ENCODE measurements around the gene ETS2. TPM values are rescaled to one million over a fixed set of nuclear protein-coding genes. Genes with fewer than 3 reads are reported as not detected.

Gene ETS2
- total and polyA plus RNA-seq, 2 experiments from 2014 or later: 19.5 to 36.8 TPM

GRCh38 chr21:38797470-38797869, 8.3 kb upstream of the ETS2 start:
- Histone ChIP-seq H3F3A (replicated peaks; ENCODE audit: low read depth) (no peaks in the 10 kb centered on the region), H2AFZ (no peak overlapping the region; the same call in 1 of the 2 replicates), H4K20me1 (replicated peaks; ENCODE audit: insufficient read depth) (no peaks in the 10 kb centered on the region), H3K4me1 (ENCODE audit: insufficient read depth) (no peaks in the 10 kb centered on the region), H3K27ac (ENCODE audit: low read depth) (no peak overlapping the region), H3K4me2 (no peak overlapping the region), H3K4me3 (no peak overlapping the region), H3K79me2 (replicated peaks; ENCODE audit: insufficient read depth) (no peaks in the 10 kb centered on the region), H3K9me2 (ENCODE audit: insufficient read depth) (0 out of 2 replicates have a peak, but pooled peaks cover 9% of the 10 kb centered on the region), H3K36me3 (ENCODE audit: insufficient read depth) (no peaks in the 10 kb centered on the region), H3K27me3 (ENCODE audit: insufficient read depth) (no peaks in the 10 kb centered on the region)
- Mint-ChIP-seq H3K9me3 (no peaks in the 10 kb centered on the region; the same call in 2 of the 3 replicates), H3K4me3 (no peak overlapping the region), H3K27ac (no peak overlapping the region), H3K4me1 (peaks cover 11% of the 10 kb centered on the region), H3K36me3 (ENCODE audit: low read depth) (no peaks in the 10 kb centered on the region; the same call in 2 of the 3 replicates), H3K27me3 (ENCODE audit: insufficient read depth, low read depth, poor library complexity) (peaks cover 7% of the 10 kb centered on the region)
- ATAC-seq (no peak), DNase-seq (ENCODE audit: low spot score) (no peak)
- TF ChIP-seq EZH2phosphoT487 (IDR thresholded peaks at IDR 0.05; ENCODE audit: unreplicated experiment) (no peak), STAT1 (IDR thresholded peaks at IDR 0.05; ENCODE audit: unreplicated experiment) (no peak), ETS1 (IDR thresholded peaks at IDR 0.05) (no peak), NANOG (IDR thresholded peaks at IDR 0.05; ENCODE audit: borderline replicate concordance) (no peak), CTCF (conservative IDR thresholded peaks at IDR 0.05; ENCODE audit: low read depth in 2 of 2) (no peak), REST (IDR thresholded peaks at IDR 0.05; ENCODE audit: unreplicated experiment) (no peak), ZNF114 (CRISPR knock-in tag; IDR thresholded peaks at IDR 0.05) (no peak), ZNF462 (CRISPR knock-in tag; IDR thresholded peaks at IDR 0.05) (no peak)

Measured in GM23338 (cell line).